Embryonic facial prominence (tissue), 1 donor: ENCODE data around the gene MYBL2.

ENCODE experiments used
- DNase-seq: peaks from one replicate; pipeline ENCODE4 v3.0.0-alpha.2; 2016; ENCODE audit errors: extremely low spot score

The MYBL2 gene

GRCh38 chr20:43722153-43722505 is 55.2 kb downstream of the MYBL2 start:
- DNase-seq, result no peak

GRCh38 chr20:43723186-43723585 is 56.3 kb downstream of the MYBL2 start:
- DNase-seq, result no peak

- DNase-seq, result no peak
Measured at GRCh38 chr20:43723735-43724134, 56.8 kb downstream of the MYBL2 start.

GRCh38 chr20:43724383-43724782 is 57.5 kb downstream of the MYBL2 start:
- no peak for DNase-seq

- DNase-seq, result no peak
Measured at GRCh38 chr20:43725666-43726065, 58.8 kb downstream of the MYBL2 start.

- DNase-seq, result no peak
Measured at GRCh38 chr20:43726333-43726732, 59.4 kb downstream of the MYBL2 start.

- DNase-seq, result no peak
Measured at GRCh38 chr20:43726811-43727338, 60.0 kb downstream of the MYBL2 start, which contains the start of gene GTSF1L. GTSF1L (minus strand) TSS chr20:43727002; CDS start chr20:43726694, 308 bp downstream.

GRCh38 chr20:43727980-43728590 is 61.2 kb downstream of the MYBL2 start:
- no peak for DNase-seq

GRCh38 chr20:43728686-43729255 is 61.9 kb downstream of the MYBL2 start:
- no peak for DNase-seq

GRCh38 chr20:43731469-43731868 is 64.6 kb downstream of the MYBL2 start:
- DNase-seq, result no peak

- no peak for DNase-seq
Measured at GRCh38 chr20:43731927-43732326, 65.0 kb downstream of the MYBL2 start.

- no peak for DNase-seq
Measured at GRCh38 chr20:43736588-43737158, 69.8 kb downstream of the MYBL2 start.

GRCh38 chr20:43737925-43738324 is 71.0 kb downstream of the MYBL2 start:
- DNase-seq, result no peak

- DNase-seq, result no peak
Measured at GRCh38 chr20:43739148-43739749, 72.3 kb downstream of the MYBL2 start.

- no peak for DNase-seq
Measured at GRCh38 chr20:43740642-43741041, 73.7 kb downstream of the MYBL2 start.

GRCh38 chr20:43744151-43744611 is 77.3 kb downstream of the MYBL2 start:
- no peak for DNase-seq

GRCh38 chr20:43744966-43745730 is 78.2 kb downstream of the MYBL2 start:
- DNase-seq, result no peak

- no peak for DNase-seq
Measured at GRCh38 chr20:43746344-43747137, 79.6 kb downstream of the MYBL2 start.

- no peak for DNase-seq
Measured at GRCh38 chr20:43748274-43748673, 81.4 kb downstream of the MYBL2 start.

- no peak for DNase-seq
Measured at GRCh38 chr20:43749734-43750294, 82.9 kb downstream of the MYBL2 start.

- DNase-seq, result no peak
Measured at GRCh38 chr20:43750774-43751166, 83.9 kb downstream of the MYBL2 start.
